Astrocyte (in vitro differentiated cells and primary cell): Measurements from ENCODE around the gene PRSS22.

Source experiments
- EZH2 ChIP-seq: IDR thresholded peaks from 2 replicates; pipeline ENCODE4 v1.6.1; 2012; ENCODE audit warnings: mild to moderate bottlenecking, low read length, inconsistent platforms; ENCODE audit not compliant: insufficient read depth
- TF ChIP-seq, protein P1 (sequence below): IDR thresholded peaks from 2 replicates; pipeline ENCODE4 v1.5.1; 2011; ENCODE audit warnings: low read depth, mild to moderate bottlenecking, inconsistent platforms, low read length, moderate library complexity; ENCODE audit not compliant: insufficient read depth

DNA sequence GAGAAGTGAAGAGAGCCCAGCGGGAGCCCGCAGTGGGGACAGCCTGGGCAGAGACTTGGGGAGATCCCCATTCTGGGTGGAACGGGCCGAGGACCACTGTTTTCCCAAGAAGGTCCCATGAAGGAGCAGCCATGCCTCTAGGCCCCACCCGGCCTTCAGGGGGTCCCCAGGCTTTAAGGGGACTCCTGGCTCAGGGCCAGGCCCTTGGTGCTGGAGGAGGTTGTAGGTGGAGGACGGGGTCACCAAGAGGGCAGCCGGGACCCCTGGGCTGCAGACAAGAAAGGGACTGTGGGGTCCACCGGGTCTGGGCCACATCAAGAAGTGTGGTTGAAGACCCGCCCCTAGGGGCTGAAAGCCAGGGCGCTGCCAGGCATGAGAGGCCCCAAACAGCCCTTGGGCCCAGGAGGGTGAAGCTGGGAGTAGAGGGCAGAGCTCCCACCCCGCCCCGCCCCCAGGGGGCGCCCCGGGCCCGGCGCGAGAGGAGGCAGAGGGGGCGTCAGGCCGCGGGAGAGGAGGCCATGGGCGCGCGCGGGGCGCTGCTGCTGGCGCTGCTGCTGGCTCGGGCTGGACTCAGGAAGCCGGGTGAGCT lies 41.1 kb downstream of the PRSS22 start, which contains the start of gene PRSS21:
- TF ChIP-seq, protein P1, sequence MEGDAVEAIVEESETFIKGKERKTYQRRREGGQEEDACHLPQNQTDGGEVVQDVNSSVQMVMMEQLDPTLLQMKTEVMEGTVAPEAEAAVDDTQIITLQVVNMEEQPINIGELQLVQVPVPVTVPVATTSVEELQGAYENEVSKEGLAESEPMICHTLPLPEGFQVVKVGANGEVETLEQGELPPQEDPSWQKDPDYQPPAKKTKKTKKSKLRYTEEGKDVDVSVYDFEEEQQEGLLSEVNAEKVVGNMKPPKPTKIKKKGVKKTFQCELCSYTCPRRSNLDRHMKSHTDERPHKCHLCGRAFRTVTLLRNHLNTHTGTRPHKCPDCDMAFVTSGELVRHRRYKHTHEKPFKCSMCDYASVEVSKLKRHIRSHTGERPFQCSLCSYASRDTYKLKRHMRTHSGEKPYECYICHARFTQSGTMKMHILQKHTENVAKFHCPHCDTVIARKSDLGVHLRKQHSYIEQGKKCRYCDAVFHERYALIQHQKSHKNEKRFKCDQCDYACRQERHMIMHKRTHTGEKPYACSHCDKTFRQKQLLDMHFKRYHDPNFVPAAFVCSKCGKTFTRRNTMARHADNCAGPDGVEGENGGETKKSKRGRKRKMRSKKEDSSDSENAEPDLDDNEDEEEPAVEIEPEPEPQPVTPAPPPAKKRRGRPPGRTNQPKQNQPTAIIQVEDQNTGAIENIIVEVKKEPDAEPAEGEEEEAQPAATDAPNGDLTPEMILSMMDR: no peak
- TF ChIP-seq EZH2: no peak
